ENCODE measurements around the gene RACK1.
"Not testable (repeated sequence)": the region's sequence is repeated elsewhere in the genome, so short reads cannot be mapped to it uniquely, and the experiment has no call there.

RACK1 gene

DNA sequence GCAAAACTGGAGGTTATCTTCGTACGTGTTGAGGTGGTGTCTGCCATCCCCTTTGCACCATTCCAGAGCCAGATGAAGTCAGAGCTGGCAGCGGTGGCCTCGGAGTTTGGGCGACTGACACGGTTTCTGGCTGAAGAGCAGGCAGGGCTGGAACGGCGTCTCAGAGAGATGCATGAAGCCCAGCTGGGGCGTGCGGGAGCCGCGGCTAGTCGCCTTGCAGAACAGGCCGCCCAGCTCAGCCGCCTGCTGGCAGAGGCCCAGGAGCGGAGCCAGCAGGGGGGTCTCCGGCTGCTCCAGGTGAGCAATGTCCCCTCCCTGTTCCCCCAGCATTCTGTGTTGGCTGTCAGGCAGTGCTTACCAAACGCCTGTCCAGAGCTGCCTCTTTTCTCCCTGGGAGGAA, 11.1 kb downstream of the RACK1 start:
- no peak for DNase-seq

GRCh38 chr5:181231432-181231831, 12.3 kb downstream of the RACK1 start:
- no peak for DNase-seq

- no peak for DNase-seq
Measured at GRCh38 chr5:181230551-181230950, 13.2 kb downstream of the RACK1 start.

DNA sequence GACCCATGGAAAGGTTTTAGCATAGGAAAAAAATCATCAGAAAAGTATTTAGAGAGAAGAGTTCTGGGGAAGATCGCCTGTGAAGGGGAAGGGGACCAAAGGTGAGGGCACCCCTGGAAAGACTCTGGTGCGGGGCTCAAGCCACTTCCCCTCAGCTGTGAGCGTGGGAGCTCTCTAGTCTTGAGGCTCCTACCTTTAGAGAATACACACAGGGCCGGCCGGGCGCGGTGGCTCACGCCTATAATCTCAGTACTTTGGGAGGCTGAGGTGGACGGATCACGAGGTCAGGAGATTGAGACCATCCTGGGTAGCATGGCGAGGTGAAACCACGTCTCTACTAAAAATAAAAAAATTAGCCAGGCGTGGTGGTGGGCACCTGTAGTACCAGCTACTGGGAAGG, 13.7 kb downstream of the RACK1 start:
- no peak for DNase-seq

DNA sequence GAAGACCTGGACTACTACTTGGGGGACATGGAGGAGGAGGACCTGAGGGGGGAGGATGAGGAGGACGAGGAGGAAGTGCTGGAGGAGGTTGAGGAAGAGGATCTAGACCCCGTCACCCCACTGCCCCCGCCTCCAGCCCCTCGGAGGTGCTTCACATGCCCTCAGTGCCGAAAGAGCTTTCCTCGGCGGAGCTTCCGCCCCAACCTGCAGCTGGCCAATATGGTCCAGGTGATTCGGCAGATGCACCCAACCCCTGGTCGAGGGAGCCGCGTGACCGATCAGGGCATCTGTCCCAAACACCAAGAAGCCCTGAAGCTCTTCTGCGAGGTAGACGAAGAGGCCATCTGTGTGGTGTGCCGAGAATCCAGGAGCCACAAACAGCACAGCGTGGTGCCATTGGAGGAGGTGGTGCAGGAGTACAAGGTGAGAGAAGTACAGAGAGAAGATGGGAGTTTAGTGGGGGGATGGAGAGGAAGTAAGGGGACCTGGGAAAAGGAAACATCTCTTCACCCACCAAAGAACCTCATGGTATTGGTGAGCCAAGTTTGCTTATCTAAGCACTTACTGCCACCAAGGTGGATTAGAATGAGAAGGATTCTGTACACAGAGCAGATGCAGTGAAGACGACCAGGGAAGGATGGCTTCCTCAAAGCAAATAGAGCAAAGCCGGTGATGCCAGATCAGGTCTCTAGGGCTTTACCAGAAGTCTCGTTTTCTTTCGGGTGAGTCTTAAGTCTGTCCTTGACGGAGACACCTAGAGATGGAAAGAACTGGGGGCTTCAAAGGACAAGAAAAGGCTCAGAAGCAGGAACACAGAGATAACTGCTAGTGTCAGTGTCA, 19.1 kb downstream of the RACK1 start:
- DNase-seq: no peak

- DNase-seq: peak; percentile 11
Measured at GRCh38 chr5:181223729-181224389, 19.8 kb downstream of the RACK1 start.

- peak; percentile 99 for DNase-seq
Measured at GRCh38 chr5:181223058-181223728, 20.5 kb downstream of the RACK1 start, which contains the start of gene TRIM41. TRIM41 (plus strand) TSS chr5:181223281; CDS start chr5:181224000, 719 bp downstream.

- DNase-seq: peak; percentile 47
Measured at GRCh38 chr5:181222630-181223057, 21.1 kb downstream of the RACK1 start.

DNA sequence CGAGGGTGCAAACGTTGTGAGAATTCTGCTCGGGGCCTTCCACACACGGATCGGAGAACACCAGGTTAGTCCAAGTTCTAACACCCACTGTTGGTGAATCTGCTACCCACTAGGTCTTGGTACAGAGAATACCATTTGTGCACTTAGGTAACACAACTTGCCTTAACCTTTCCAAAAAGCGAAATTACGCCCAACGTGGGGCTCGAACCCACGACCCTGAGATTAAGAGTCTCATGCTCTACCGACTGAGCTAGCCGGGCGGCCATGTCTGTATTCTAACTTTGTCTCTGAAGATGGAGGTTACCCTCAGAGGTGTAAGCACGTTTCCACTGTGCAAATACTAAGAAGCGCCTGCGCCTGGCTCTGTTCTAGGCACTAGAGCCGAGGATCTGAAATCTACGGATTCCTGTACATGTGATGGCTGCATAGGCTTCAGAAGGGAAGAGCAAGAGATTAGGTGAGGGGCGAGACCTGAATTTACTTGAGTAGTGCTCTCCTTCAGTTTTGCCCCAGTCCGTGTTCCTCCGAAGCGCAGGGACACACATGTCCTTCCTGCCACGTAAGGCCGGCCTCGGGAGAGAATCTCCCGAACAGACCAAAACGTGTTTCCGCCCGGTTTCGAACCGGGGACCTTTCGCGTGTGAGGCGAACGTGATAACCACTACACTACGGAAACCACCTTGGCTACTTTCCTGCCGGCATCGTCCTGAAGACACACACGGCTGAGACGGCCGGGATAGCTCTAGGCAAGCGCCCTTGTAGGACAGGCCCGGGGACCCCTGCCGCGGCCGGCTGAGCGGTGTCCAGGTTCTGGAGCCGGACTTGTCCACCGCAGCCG, 21.7 kb downstream of the RACK1 start:
- DNase-seq: peak; percentile 95

DNA sequence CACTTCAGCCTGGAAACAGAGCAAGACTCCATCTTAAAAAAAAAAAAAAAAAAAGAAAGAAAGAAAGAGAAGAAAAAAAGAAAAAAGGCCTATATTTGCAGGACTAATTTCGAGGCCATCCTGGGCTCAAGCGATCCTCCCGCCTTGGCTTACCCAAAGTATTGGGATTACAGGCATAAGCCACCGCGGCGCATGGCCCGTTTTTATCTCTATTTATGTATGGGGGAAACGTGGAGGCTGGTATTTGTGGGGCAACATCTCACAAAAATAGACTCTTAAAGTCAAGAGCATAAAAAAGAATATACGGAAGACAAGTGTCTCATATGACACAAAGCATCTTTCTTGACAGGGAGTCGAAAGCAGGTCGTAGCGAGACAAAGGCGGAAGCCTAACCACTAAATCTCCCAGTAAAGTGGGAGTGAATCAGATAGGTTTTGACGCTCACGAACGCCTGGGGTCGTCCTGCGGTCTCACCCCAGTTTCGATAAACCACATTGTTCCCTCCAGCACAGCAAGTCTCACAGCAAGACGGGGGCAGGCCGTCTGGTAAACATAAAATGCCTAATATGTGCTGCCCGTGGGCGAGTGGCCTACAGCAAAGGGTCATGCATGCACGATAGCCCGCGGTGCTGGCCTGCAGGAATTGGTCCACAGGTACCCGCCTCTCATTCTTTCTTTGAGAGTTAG, 22.5 kb downstream of the RACK1 start:
- no peak for DNase-seq

DNA sequence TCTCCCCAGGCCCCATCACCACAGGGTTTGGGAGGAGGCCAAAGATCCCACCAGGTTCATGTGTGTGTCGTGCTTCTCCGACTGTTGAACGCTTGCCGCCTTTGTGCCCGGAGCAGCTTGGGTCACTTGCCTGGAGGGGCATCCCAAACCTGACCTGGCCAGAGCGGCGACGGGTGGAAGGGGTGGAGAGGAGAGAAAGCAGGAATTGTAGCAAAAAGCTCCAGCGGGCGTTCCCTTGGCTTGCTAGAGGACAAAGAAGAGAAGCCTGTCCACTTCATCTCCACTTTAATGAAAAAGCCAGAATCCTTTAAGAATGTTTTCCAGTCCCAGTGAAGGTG, 23.6 kb downstream of the RACK1 start:
- no peak for DNase-seq

- DNase-seq: no peak
Measured at GRCh38 chr5:181219262-181220177, 24.2 kb downstream of the RACK1 start.

DNA sequence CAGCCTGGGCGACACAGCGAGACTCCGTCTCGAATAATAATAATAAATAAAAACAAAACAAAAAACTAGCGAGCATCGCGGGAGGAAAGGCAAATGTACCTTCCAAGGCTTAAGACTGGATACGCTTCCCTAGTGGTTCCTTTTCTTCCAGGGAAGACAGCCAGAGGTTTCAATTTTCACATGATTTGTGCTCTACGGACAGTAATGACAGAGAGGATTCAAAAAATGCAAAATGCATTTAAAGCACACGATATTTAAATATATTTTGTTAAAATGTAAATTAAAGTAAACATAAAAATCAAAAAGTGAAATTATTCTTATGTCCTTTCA, 24.9 kb downstream of the RACK1 start:
- DNase-seq: no peak

DNA sequence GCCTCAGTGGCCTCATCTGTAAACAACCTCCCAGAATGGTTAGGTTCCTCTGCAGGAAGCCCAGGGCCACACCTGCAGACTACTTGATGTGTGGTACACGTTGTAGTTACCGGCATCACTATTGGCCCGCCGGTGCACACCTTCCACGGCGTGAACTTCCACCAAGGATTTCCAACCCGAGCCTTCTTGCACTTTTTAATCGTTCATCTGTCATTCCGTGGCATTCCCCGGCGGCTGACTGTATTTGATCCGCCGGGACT, 26.0 kb downstream of the RACK1 start:
- DNase-seq: no peak

GRCh38 chr5:181217111-181217802, 26.4 kb downstream of the RACK1 start:
- peak; percentile 53 for DNase-seq

DNA sequence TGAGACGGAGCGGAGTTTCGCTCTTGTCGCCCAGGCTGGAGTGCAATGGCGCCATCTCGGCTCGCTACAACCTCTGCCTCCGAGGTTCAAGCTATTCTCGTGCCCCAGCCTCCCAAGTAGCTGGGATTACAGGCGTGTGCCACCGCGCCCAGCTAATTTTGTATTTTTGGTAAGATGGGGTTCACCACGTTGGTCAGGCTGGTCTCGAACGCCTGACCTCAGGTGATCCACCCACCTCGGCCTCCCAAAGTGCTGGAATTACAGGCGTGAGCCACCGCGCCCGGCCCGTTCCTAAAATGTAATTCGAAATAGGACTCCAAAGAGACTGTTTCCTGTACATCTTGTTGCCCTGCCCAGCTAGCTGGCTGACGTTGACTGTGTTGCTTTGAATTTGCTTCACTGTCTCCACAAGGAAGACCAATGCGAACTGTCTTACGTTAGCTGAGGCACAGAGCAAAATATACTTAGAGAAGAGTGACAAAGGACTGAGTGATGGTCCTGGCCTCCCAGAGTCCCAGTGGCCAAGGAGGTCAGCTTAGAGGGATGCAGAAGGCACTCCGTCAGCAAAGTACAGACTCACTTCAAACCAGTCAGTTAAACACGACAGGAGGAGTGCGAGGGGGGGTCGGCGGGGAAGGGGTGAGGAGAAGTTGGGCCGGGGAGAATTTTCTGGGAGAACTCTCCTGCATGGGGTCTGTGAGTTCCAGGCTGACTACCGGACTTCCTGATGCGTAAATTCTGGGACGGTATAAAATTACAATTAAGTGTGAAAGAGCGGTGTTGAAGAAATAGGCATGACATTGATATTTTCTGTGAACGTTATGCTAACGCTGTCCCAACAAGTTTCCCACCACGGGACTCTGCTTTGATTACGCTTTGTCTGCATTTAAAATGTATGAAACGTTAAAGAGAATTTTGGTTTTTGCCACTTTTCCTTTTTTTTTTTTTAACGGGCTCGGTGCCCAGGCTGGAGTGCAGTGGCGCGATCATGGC, 27.4 kb downstream of the RACK1 start:
- no peak for DNase-seq

- DNase-seq: not testable (repeated sequence)
Measured at GRCh38 chr5:181214249-181214648, 29.5 kb downstream of the RACK1 start.

DNA sequence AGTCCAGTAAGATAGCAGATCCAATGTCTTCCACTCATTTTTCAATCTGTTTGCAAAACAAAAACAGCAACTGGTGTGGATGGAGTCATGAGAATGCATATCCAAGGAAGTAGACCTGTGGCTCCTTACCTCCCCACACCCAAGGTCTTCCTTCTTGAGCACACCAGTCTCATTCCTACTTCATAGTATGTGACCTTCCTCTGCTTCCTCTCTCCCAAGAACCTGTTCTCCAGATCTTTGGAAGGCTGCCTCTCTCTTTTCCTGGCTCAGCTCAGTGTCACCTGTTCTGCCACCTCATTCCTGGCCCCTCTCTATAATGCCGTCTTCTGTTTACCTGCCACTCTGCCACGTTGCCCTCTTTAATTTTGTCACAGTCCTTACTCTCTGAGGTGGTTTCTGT, 30.8 kb downstream of the RACK1 start:
- no peak for DNase-seq

DNA sequence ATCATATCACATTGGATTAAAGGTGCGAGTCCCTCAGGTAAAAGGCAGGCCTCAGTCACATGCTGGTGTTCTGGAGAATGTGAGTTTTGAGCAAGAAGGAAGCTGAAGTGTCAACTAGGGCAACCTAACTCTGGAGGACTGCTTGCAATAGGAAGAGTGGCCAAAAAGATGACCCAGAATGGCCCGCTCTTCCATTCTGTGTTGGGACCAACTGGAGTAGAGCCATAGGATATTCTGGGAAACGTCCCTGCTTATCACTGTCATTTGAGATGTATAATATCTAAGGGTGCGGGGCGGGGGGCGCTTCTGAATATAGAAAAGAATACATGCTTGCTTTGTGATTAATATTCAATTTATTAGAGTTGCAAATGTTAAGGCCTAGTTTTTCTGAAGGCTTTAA, 31.6 kb downstream of the RACK1 start:
- DNase-seq: no peak

- no peak for DNase-seq
Measured at GRCh38 chr5:181211208-181211607, 32.5 kb downstream of the RACK1 start.

Measured in HCEC 1CT (cell line).